Endothelial cell of umbilical vein (primary cell): ENCODE results near the gene DLG3. TPM values are rescaled to one million over a fixed set of nuclear protein-coding genes. Genes with fewer than 3 reads are reported as not detected.

Experiments
- BruUV-seq: library from RNA; stranded (reverse); fragments of 400-500 nt; replicated peaks from 2 replicates; lab custom pipeline; 2021; lab: Mats Ljungman, UMichigan
- CTCF ChIA-PET: fragments of 300-600, 350-600 bp; sonication (Branson Sonifier 250); formaldehyde crosslinking; loops from one replicate; lab custom pipeline; 2021; ENCODE audit warnings: antibody characterized with exemption, inconsistent platforms; lab: Charles Lee
- POLR2A ChIA-PET: fragments of 300-600, 350-600 bp; sonication (Branson Sonifier 250); formaldehyde crosslinking; loops from one replicate; lab custom pipeline; 2021; ENCODE audit warnings: antibody characterized with exemption, inconsistent platforms; lab: Charles Lee
- DNase-seq: peaks from one replicate; pipeline ENCODE4 v3.0.0-alpha.2; 2011; ENCODE audit warnings: low read depth, low spot score
- FAIRE-seq: peaks from 2 replicates; lab custom pipeline; 2011; peaks lifted over from hg19 to GRCh38; lab: Jason Lieb, UNC
- H2AFZ ChIP-seq: 2 replicates; pipeline ENCODE4 v1.6.0; 2012; ENCODE audit warnings: low read depth, low read length, control low read depth, inconsistent platforms
- H3K27ac ChIP-seq: 2 replicates; pipeline ENCODE4 v1.5.1; 2011; ENCODE audit warnings: low read depth, mild to moderate bottlenecking, control low read depth, low read length, moderate library complexity; ENCODE audit not compliant: insufficient read depth
- H3K27me3 ChIP-seq, 2 experiments: 2 replicates each; pipeline versions ENCODE4 v1.6.0 to v1.6.1; 2011; ENCODE audit warnings: low read length in 2 of 2, mixed read lengths in 1 of 2; ENCODE audit not compliant: control insufficient read depth in 2 of 2, insufficient read depth in 2 of 2
- H3K36me3 ChIP-seq, 2 experiments: 2 replicates in 1 of 2; 3 replicates in 1 of 2; pipeline ENCODE4 v1.5.1; 2011; ENCODE audit warnings: low read length in 2 of 2, mild to moderate bottlenecking in 1 of 2, moderate library complexity in 1 of 2; ENCODE audit not compliant: control insufficient read depth in 2 of 2, insufficient read depth in 2 of 2; ENCODE audit errors: extremely low read depth in 1 of 2
- H3K4me1 ChIP-seq: 3 replicates; pipeline ENCODE4 v1.5.1; 2011; ENCODE audit warnings: mild to moderate bottlenecking, low read length; ENCODE audit not compliant: control insufficient read depth, insufficient read depth; ENCODE audit errors: extremely low read depth
- H3K4me2 ChIP-seq: 2 replicates; pipeline ENCODE4 v1.6.1; 2011; ENCODE audit warnings: low read length, control low read depth, mixed read lengths; ENCODE audit not compliant: insufficient read depth
- H3K4me3 ChIP-seq, 3 experiments: fragments of 200-600 bp in 1 of 3; sonication (generic), shearing (Covaris generic) in 1 of 3; replicated peaks in 1 of 3; 2 replicates each; pipeline ENCODE4 v1.5.1; 2011 to 2016; ENCODE audit warnings: control low read depth in 3 of 3, low read length in 3 of 3, mild to moderate bottlenecking in 2 of 3, inconsistent platforms in 1 of 3, low read depth in 1 of 3, moderate library complexity in 1 of 3; ENCODE audit not compliant: insufficient read depth in 1 of 3
- H3K79me2 ChIP-seq: 2 replicates; pipeline ENCODE4 v1.6.0; 2012; ENCODE audit warnings: low read length, inconsistent platforms; ENCODE audit not compliant: control insufficient read depth, insufficient read depth
- H3K9ac ChIP-seq: replicated peaks from 2 replicates; pipeline ENCODE3; 2011; ENCODE audit warnings: low read length, control low read depth; ENCODE audit not compliant: insufficient read depth; ENCODE audit errors: extremely low read depth
- H3K9me1 ChIP-seq: replicated peaks from 3 replicates; pipeline ENCODE4 v1.6.0; 2011; ENCODE audit warnings: mild to moderate bottlenecking, low read length; ENCODE audit not compliant: control insufficient read depth, insufficient read depth; ENCODE audit errors: extremely low read depth
- H3K9me3 ChIP-seq: replicated peaks from 2 replicates; pipeline ENCODE4 v1.5.1; 2012; ENCODE audit warnings: low read length, inconsistent platforms; ENCODE audit not compliant: control insufficient read depth, insufficient read depth
- H4K20me1 ChIP-seq: replicated peaks from 2 replicates; pipeline ENCODE3; 2011; ENCODE audit warnings: mild to moderate bottlenecking, low read length; ENCODE audit not compliant: control insufficient read depth, insufficient read depth; ENCODE audit errors: extremely low read depth
- EZH2 ChIP-seq: IDR thresholded peaks from 2 replicates; pipeline ENCODE4 v1.6.1; 2012; ENCODE audit warnings: borderline replicate concordance, low read depth, mild to moderate bottlenecking, moderate library complexity, low read length, inconsistent platforms; ENCODE audit not compliant: severe bottlenecking
- JUN ChIP-seq: IDR thresholded peaks from 2 replicates; pipeline ENCODE4 v1.6.1; 2011; ENCODE audit warnings: borderline replicate concordance, low read depth; ENCODE audit not compliant: insufficient read length, insufficient read depth
- dilution Hi-C: fragments of 300-500 bp; cut with MboI; formaldehyde crosslinking; loops from one replicate; pipeline ENCODE4 v1.15.0; 2019; ENCODE audit warnings: low sequenced_read_pairs; ENCODE audit not compliant: extremely low pct_ligation_motif_present
- intact Hi-C: fragments of 100-400 bp; cut with micrococcal nuclease; formaldehyde crosslinking; loops from one replicate; pipeline ENCODE4 v1.10.0; 2022
- polyA plus RNA-seq, 4 experiments: library from polyadenylated mRNA; depleted of rRNA in 3 of 4; stranded (reverse) in 3 of 4; unstranded in 1 of 4; fragments of >200 nt; gene quantifications; 2 replicates each; pipeline versions ENCODE4 v1.2.1 to v1.2.3, GENCODE V29; 2011 to 2012; ENCODE audit warnings: missing spikeins in 1 of 4
- total RNA-seq: library from RNA; stranded (reverse); gene quantifications from 2 replicates; pipeline ENCODE4 v1.2.3, GENCODE V29; 2021
- TF ChIP-seq, protein P1 (sequence below), 2 donors: IDR thresholded peaks; 1 replicate in 1 of 2; 2 replicates in 1 of 2; pipeline ENCODE4 v1.5.1; 2011; ENCODE audit warnings: low read length in 2 of 2, mild to moderate bottlenecking in 2 of 2, moderate library complexity in 2 of 2, control low read depth in 1 of 2, inconsistent platforms in 1 of 2, low read depth in 1 of 2; ENCODE audit not compliant: insufficient read depth in 1 of 2; ENCODE audit errors: extremely low read depth in 1 of 2

DLG3 gene
- total and polyA plus RNA-seq, 2 donors (not counting 3 experiments of a cell fraction or from before 2014, with no cell fraction given): 1.2 to 3.2 TPM

DNA sequence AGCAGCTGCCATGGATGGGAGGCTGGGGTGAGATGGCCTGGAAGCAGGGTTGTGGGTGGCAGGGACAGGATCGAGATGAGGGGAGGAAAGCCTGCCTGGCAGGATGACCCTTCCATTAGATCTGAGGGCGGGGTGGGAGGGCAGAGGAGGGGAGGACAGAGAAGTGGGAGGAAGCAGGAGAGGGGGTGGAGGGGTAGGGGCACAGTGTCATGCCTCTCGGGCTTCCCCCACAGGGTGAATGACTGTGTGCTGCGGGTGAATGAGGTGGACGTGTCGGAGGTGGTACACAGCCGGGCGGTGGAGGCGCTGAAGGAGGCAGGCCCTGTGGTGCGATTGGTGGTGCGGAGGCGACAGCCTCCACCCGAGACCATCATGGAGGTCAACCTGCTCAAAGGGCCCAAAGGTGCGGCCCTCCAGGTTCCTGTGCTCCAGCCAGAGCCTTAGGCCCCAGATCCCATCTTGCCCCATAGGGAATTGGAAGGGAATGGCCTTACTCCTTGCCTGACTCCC lies 4.9 kb downstream of the DLG3 start:
- no peak overlapping the region for H3K27ac ChIP-seq
- intact Hi-C loops: no loop called here
- no peak overlapping the region for H3K4me3 ChIP-seq
- no peak for DNase-seq
- no peak overlapping the region for H3K9ac ChIP-seq
- H3K27me3 ChIP-seq: peaks cover 6 to 10% of the 10 kb centered on the region in 2 experiments
- no peaks in the 10 kb centered on the region for H4K20me1 ChIP-seq
- H3K9me3 ChIP-seq: no peaks in the 10 kb centered on the region
- H3K9me1 ChIP-seq: no peaks in the 10 kb centered on the region
- no peak for FAIRE-seq
- TF ChIP-seq EZH2: no peak
- no peak overlapping the region for H3K4me2 ChIP-seq
- dilution Hi-C loops: no loop called here
- no peak overlapping the region for H2AFZ ChIP-seq
- POLR2A ChIA-PET: no interaction called here
- CTCF ChIA-PET: interaction anchor here (3.2 kb wide), 1 partner anchor 216 kb away, joined by 43 read pairs; no protein-coding TSS in a partner anchor
- H3K36me3 ChIP-seq: no peaks in the 10 kb centered on the region
- no peaks in the 10 kb centered on the region for H3K79me2 ChIP-seq
- peaks cover 3% of the 10 kb centered on the region for H3K4me1 ChIP-seq
- no TSS peak for BruUV-seq

DNA sequence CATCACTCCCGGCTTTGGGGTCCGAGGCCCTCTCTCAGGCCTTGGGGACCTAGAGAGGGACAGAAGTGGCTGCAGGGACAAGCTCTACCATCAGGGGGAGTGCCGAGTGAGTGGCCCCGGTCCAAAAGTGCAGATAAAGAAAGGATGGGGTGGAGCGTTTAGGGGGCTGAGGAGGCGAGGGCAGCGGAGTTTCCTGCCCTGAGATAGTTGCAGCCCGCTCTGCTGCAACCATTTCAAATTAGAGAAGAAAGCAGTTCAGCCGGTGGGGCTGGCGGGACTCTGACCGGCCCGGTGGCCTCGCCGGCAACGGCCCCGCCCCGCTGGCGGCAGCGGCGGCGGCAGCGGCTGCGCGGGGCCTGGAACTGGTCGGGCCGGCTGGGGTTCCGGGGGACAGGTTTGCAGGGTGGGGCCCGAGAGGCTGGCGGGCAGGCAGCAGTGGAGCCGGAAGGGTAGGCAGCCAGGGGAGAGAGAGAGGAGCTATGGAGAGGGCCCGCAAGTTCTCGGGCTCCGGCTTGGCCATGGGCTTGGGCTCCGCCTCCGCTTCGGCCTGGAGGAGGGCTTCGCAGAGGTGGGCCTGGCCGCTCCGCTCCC lies 7.6 kb downstream of the DLG3 start:
- Histone ChIP-seq H3K4me1 (peaks cover 6% of the 10 kb centered on the region), H3K27ac (no peak overlapping the region), H3K9me1 (no peaks in the 10 kb centered on the region), H4K20me1 (no peaks in the 10 kb centered on the region), H3K4me3 (peak overlapping the region; percentile 37 to 59 (median 56)), H3K27me3 (peaks cover 0 to 2% of the 10 kb centered on the region in 2 experiments), H3K9ac (no peak overlapping the region), H3K36me3 (no peaks in the 10 kb centered on the region), H3K4me2 (peak overlapping the region; percentile 62), H3K79me2 (no peaks in the 10 kb centered on the region), H2AFZ (peak overlapping the region; percentile 92), H3K9me3 (no peaks in the 10 kb centered on the region)
- CTCF ChIA-PET: interaction anchor here (1.0 to 7.7 kb wide), 12 partner anchors 9 to 518 kb away, joined by 3 to 47 read pairs (median 6); no protein-coding TSS in a partner anchor
- POLR2A ChIA-PET: no interaction called here
- dilution Hi-C loops: no loop called here
- TF ChIP-seq, protein P1, sequence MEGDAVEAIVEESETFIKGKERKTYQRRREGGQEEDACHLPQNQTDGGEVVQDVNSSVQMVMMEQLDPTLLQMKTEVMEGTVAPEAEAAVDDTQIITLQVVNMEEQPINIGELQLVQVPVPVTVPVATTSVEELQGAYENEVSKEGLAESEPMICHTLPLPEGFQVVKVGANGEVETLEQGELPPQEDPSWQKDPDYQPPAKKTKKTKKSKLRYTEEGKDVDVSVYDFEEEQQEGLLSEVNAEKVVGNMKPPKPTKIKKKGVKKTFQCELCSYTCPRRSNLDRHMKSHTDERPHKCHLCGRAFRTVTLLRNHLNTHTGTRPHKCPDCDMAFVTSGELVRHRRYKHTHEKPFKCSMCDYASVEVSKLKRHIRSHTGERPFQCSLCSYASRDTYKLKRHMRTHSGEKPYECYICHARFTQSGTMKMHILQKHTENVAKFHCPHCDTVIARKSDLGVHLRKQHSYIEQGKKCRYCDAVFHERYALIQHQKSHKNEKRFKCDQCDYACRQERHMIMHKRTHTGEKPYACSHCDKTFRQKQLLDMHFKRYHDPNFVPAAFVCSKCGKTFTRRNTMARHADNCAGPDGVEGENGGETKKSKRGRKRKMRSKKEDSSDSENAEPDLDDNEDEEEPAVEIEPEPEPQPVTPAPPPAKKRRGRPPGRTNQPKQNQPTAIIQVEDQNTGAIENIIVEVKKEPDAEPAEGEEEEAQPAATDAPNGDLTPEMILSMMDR (IDR thresholded peaks at IDR 0.05; ENCODE audit: extremely low read depth in 1 of 2, insufficient read depth in 1 of 2, low read depth in 1 of 2, low read length in 2 of 2): peak; percentile 61 to 67
- TF ChIP-seq JUN: no peak
- FAIRE-seq (peak; percentile 96), DNase-seq (peak; percentile 39)
- no TSS peak for BruUV-seq
- intact Hi-C loops: loop anchor here (1.0 to 5.0 kb wide), 4 partner anchors 102 to 726 kb away; no protein-coding TSS in a partner anchor
